ENCODE measurements around the gene MRTFA. TPM values are rescaled to one million over a fixed set of nuclear protein-coding genes. Genes with fewer than 3 reads are reported as not detected.

The MRTFA gene
- total RNA-seq, 2 donors from 2014 or later: 71.0 to 104 TPM

- intact Hi-C loops (cut with DNase I): no loop called here
- H3K36me3 ChIP-seq: no peaks in the 10 kb centered on the region
- no peaks in the 10 kb centered on the region for H3K4me1 ChIP-seq (replicated peaks)
- DNase-seq (ENCODE audit: low spot score): no peak
- H3K4me3 ChIP-seq: no peak overlapping the region
- TF ChIP-seq POLR2A (IDR thresholded peaks at IDR 0.05) (no peak), CTCF (IDR thresholded peaks at IDR 0.05) (no peak), POLR2AphosphoS5 (IDR thresholded peaks at IDR 0.05) (no peak)
- H3K27me3 ChIP-seq (replicated peaks; ENCODE audit: insufficient read depth): no peaks in the 10 kb centered on the region
- H3K9me3 ChIP-seq: no peaks in the 10 kb centered on the region
- WGBS: 70% methylated on average over 3 of the region's 3 CpGs
- H3K27ac ChIP-seq: no peak overlapping the region
These were observed 42.2 kb downstream of the MRTFA start for GRCh38 chr22:40594346-40594745.

GRCh38 chr22:40593460-40594273 lies 42.9 kb downstream of the MRTFA start:
- 71% methylated on average over 5 of the region's 5 CpGs for whole genome bisulfite sequencing
- H3K9me3 ChIP-seq: no peaks in the 10 kb centered on the region
- TF ChIP-seq POLR2A (IDR thresholded peaks at IDR 0.05) (no peak), POLR2AphosphoS5 (IDR thresholded peaks at IDR 0.05) (no peak), CTCF (IDR thresholded peaks at IDR 0.05) (no peak)
- no peak overlapping the region for H3K4me3 ChIP-seq
- no peaks in the 10 kb centered on the region for H3K4me1 ChIP-seq (replicated peaks)
- H3K27me3 ChIP-seq (replicated peaks; ENCODE audit: insufficient read depth): no peaks in the 10 kb centered on the region
- intact Hi-C loops (cut with DNase I): no loop called here
- H3K27ac ChIP-seq: no peak overlapping the region
- no peak for DNase-seq (ENCODE audit: low spot score)
- no peaks in the 10 kb centered on the region for H3K36me3 ChIP-seq

- Histone ChIP-seq H3K36me3 (no peaks in the 10 kb centered on the region), H3K27me3 (replicated peaks; ENCODE audit: insufficient read depth) (no peaks in the 10 kb centered on the region), H3K27ac (no peak overlapping the region), H3K4me3 (no peak overlapping the region), H3K9me3 (no peaks in the 10 kb centered on the region), H3K4me1 (replicated peaks) (no peaks in the 10 kb centered on the region)
- no peak for DNase-seq (ENCODE audit: low spot score)
- TF ChIP-seq CTCF (IDR thresholded peaks at IDR 0.05): no peak
- no peak for TF ChIP-seq POLR2A (IDR thresholded peaks at IDR 0.05)
- TF ChIP-seq POLR2AphosphoS5 (IDR thresholded peaks at IDR 0.05): no peak
- WGBS: 82% methylated on average over 2 of the region's 2 CpGs
- intact Hi-C loops (cut with DNase I): no loop called here
These were observed 44.0 kb downstream of the MRTFA start for GRCh38 chr22:40592352-40593113.

GRCh38 chr22:40588726-40589125 lies 47.8 kb downstream of the MRTFA start:
- intact Hi-C loops (cut with DNase I): no loop called here
- 94% methylated on average over 7 of the region's 7 CpGs for WGBS
- Histone ChIP-seq H3K36me3 (no peaks in the 10 kb centered on the region), H3K27me3 (replicated peaks; ENCODE audit: insufficient read depth) (no peaks in the 10 kb centered on the region), H3K9me3 (no peaks in the 10 kb centered on the region), H3K4me3 (no peak overlapping the region), H3K4me1 (replicated peaks) (no peaks in the 10 kb centered on the region), H3K27ac (no peak overlapping the region)
- DNase-seq (ENCODE audit: low spot score): no peak
- no peak for TF ChIP-seq POLR2A (IDR thresholded peaks at IDR 0.05)
- TF ChIP-seq CTCF (IDR thresholded peaks at IDR 0.05): no peak
- TF ChIP-seq POLR2AphosphoS5 (IDR thresholded peaks at IDR 0.05): no peak

Measured in prostate gland (tissue), 2 donors.